GM13976 (cell line): ENCODE measurements around the gene ZDHHC18.

Source experiments
- DNase-seq: peaks from one replicate; pipeline ENCODE4 v3.0.0; 2012; ENCODE audit warnings: low spot score
- in situ Hi-C: fragments of 300-500 bp; cut with MboI; formaldehyde crosslinking; loops from one replicate; pipeline ENCODE4 v1.12.0; 2022; ENCODE audit warnings: low sequenced_read_pairs, mixed read lengths, inconsistent platforms; ENCODE audit not compliant: unreplicated experiment
- TF ChIP-seq, protein P1 (sequence below): IDR thresholded peaks from 2 replicates; pipeline ENCODE4 v1.5.1; 2012; ENCODE audit warnings: borderline replicate concordance, mild to moderate bottlenecking; ENCODE audit not compliant: insufficient read depth; ENCODE audit errors: extremely low read depth, missing control alignments, control extremely low read depth

Gene ZDHHC18

DNA sequence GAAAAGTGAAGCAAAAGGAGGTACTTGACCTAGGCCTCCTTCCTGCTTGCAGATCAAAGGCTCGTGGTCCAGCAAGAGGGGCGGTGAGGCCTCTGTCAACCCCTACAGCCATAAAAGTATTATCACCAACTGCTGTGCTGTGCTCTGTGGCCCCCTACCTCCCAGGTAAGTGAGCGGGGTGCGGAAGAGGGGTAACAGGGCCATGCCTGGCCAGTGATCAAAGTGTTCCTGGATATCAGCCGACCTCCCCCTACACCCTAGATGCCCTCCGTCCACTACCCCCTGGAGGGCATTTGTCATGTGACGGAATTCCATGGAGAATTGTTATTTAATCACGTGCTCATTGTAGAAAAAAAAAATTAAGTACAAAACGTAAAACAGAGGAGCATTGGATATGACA lies 26.2 kb downstream of the ZDHHC18 start:
- DNase-seq, result no peak
- TF ChIP-seq, protein P1, sequence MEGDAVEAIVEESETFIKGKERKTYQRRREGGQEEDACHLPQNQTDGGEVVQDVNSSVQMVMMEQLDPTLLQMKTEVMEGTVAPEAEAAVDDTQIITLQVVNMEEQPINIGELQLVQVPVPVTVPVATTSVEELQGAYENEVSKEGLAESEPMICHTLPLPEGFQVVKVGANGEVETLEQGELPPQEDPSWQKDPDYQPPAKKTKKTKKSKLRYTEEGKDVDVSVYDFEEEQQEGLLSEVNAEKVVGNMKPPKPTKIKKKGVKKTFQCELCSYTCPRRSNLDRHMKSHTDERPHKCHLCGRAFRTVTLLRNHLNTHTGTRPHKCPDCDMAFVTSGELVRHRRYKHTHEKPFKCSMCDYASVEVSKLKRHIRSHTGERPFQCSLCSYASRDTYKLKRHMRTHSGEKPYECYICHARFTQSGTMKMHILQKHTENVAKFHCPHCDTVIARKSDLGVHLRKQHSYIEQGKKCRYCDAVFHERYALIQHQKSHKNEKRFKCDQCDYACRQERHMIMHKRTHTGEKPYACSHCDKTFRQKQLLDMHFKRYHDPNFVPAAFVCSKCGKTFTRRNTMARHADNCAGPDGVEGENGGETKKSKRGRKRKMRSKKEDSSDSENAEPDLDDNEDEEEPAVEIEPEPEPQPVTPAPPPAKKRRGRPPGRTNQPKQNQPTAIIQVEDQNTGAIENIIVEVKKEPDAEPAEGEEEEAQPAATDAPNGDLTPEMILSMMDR, result no peak
- in situ Hi-C loops, result no loop called here

DNA sequence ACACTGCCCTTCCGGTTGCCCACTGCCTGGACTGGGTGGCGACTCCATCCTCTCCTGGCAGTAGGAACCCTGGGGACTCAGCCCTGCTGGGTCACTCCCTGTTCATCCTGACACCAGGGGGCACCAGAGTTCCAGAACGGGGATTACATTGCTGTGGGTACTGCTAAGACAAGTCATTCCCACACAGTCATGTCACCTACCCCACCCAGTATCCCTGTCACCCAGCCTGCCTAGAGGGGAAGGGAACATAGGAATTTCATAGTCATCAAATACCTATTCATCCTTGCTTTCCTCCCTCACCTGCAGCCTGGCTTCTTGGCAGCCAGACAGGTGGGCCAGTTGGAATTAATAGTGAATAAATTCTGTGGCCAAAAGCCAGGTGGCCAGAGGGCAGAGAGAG lies 26.7 kb downstream of the ZDHHC18 start:
- TF ChIP-seq, protein P1, result peak; percentile 63
- peak; percentile 83 for DNase-seq
- in situ Hi-C loops, result no loop called here

DNA sequence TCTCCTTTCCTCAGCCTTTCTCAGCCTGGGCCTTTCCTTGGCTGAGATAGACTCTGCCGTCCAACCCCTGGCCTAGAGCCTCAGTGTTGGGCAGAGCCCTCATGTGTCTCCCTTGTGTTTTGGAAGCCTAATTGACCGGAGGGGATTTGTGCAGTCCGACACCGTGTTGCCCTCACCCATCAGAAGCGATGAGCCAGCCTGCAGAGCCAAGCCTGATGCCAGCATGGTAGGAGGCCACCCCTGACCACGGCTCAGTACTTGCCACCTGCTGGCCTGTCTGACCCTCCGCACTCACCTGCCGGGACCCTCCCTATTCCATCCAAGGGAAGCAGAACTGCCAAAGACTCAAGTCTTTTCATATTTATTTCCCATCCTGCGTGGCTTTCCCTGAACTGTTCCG lies 27.1 kb downstream of the ZDHHC18 start:
- TF ChIP-seq, protein P1, result no peak
- in situ Hi-C loops, result no loop called here
- no peak for DNase-seq

DNA sequence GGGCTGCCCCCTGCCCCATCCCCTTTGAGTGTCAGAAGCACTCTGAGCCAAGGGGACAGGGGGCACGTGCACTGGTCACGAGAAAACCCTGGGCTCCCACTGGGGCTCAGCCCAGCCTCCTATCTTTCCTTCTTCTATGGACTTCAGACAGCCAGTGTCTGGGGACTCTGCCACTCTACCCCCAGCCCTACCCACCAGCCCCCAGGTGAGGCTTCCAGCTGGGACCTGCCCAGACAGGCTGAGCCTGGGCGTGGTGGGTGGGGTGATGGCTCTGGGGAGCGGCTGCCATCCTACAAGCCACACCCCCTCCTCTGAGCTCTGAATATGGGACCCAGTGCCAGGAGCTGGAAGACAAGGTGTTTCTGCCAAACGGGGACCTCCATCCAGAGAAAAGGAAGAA lies 28.4 kb downstream of the ZDHHC18 start:
- no peak for DNase-seq
- TF ChIP-seq, protein P1, result no peak
- in situ Hi-C loops, result no loop called here

DNA sequence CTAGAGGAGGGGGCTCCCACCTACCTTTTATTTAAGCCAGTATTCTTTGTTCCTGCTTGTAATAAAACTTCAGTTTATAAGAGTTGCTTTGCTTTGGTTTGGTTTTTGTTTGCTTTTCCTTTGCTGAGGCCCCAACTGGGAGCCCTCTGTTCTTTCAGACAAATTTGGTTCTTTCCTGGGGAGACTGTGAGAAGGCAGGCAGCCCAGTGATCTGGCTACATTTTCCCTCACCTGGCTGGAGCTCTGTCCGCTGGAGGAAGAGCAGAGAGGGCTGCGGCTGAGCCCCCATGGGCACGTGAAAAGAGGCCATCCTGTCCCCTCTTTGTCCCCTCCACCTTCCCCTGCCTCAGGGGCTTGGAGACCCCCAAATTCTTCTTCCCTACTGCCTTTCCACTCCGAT lies 29.1 kb downstream of the ZDHHC18 start:
- TF ChIP-seq, protein P1, result no peak
- DNase-seq, result no peak
- in situ Hi-C loops, result no loop called here

DNA sequence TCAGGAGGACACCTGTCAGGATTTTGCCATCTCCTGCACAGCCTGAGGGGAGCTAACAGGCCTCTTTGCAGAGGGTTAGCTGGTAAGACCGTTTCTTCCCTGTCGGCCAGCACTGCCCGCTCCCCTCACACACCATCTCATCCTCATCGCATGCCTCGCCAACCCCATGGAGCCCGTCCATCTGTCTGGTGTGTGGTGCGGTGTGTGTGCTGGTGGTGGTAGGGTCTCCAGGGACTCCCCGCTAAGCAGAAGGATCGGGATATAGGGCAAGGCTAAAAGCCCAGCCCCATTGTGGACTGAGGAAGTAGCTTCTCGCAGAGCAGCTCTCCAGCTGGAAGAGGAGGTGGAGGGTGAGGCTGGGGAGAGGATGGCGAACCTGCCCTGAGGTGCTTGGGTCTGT lies 29.7 kb downstream of the ZDHHC18 start:
- in situ Hi-C loops, result no loop called here
- DNase-seq, result no peak
- TF ChIP-seq, protein P1, result no peak
